H9 (cell line): ENCODE data around the gene MPP1. TPM values are rescaled to one million over a fixed set of nuclear protein-coding genes. Genes with fewer than 3 reads are reported as not detected.

Experiments used
- DNase-seq: peaks from one replicate; pipeline ENCODE4 v3.0.0-alpha.2; 2017
- H2AFZ ChIP-seq: one replicate; pipeline ENCODE4 v1.6.1; 2013; ENCODE audit warnings: mild to moderate bottlenecking, low read length, control low read depth, moderate library complexity
- H2AK5ac ChIP-seq: 2 replicates; pipeline ENCODE4 v1.6.1; 2013; ENCODE audit warnings: low read length, control low read depth, mixed read lengths; ENCODE audit not compliant: insufficient read length
- H2BK120ac ChIP-seq: one replicate; pipeline ENCODE4 v1.6.1; 2013; ENCODE audit warnings: low read depth, mild to moderate bottlenecking, low read length, control low read depth, inconsistent platforms; ENCODE audit not compliant: poor library complexity, severe bottlenecking
- H2BK12ac ChIP-seq: 2 replicates; pipeline ENCODE4 v1.6.1; 2013; ENCODE audit warnings: low read length, control low read depth, mixed read lengths, low read depth; ENCODE audit not compliant: insufficient read length
- H2BK15ac ChIP-seq: 2 replicates; pipeline ENCODE4 v1.6.1; 2013; ENCODE audit warnings: low read depth, low read length, control low read depth
- H2BK20ac ChIP-seq: one replicate; pipeline ENCODE4 v1.6.1; 2013; ENCODE audit warnings: low read depth, mild to moderate bottlenecking, low read length, control low read depth, inconsistent platforms; ENCODE audit not compliant: poor library complexity, severe bottlenecking
- H2BK5ac ChIP-seq: 2 replicates; pipeline ENCODE4 v1.6.1; 2013; ENCODE audit warnings: low read length, control low read depth, mixed read lengths; ENCODE audit not compliant: insufficient read length
- H3K14ac ChIP-seq: 2 replicates; pipeline ENCODE4 v1.6.1; 2013; ENCODE audit warnings: low read length, control low read depth; ENCODE audit not compliant: insufficient read depth
- H3K18ac ChIP-seq: 2 replicates; pipeline ENCODE4 v1.6.1; 2013; ENCODE audit warnings: low read depth, mild to moderate bottlenecking, mixed read lengths, low read length, control low read depth; ENCODE audit not compliant: insufficient read length
- H3K23ac ChIP-seq: 2 replicates; pipeline ENCODE4 v1.6.1; 2013; ENCODE audit warnings: low read length, control low read depth, mixed read lengths, low read depth; ENCODE audit not compliant: insufficient read length
- H3K23me2 ChIP-seq: 2 replicates; pipeline ENCODE4 v1.6.1; 2013; ENCODE audit warnings: low read depth, mild to moderate bottlenecking, mixed read lengths, low read length, control low read depth; ENCODE audit not compliant: insufficient read length, poor library complexity, severe bottlenecking
- H3K27ac ChIP-seq: 2 replicates; pipeline ENCODE4 v1.5.1; 2013; ENCODE audit warnings: low read length, control low read depth, mixed read lengths, low read depth; ENCODE audit not compliant: insufficient read length
- H3K27me3 ChIP-seq: 2 replicates; pipeline ENCODE4 v1.6.1; 2013; ENCODE audit warnings: low read length, control low read depth, inconsistent platforms; ENCODE audit not compliant: insufficient read depth
- H3K4ac ChIP-seq: 2 replicates; pipeline ENCODE4 v1.6.1; 2013; ENCODE audit warnings: low read depth, mild to moderate bottlenecking, control low read depth, inconsistent platforms, low read length, moderate library complexity
- H3K4me1 ChIP-seq: 2 replicates; pipeline ENCODE4 v1.6.1; 2013; ENCODE audit warnings: low read length, control low read depth, inconsistent platforms; ENCODE audit not compliant: insufficient read depth
- H3K4me2 ChIP-seq: 2 replicates; pipeline ENCODE4 v1.6.1; 2013; ENCODE audit warnings: low read length, control low read depth, mixed read lengths; ENCODE audit not compliant: insufficient read length, insufficient read depth
- H3K56ac ChIP-seq: 2 replicates; pipeline ENCODE4 v1.6.1; 2013; ENCODE audit warnings: low read depth, mild to moderate bottlenecking, mixed read lengths, low read length, control low read depth; ENCODE audit not compliant: insufficient read length
- H3K79me1 ChIP-seq: 2 replicates; pipeline ENCODE4 v1.6.1; 2013; ENCODE audit warnings: low read depth, mild to moderate bottlenecking, moderate library complexity, low read length, control low read depth, inconsistent platforms; ENCODE audit not compliant: insufficient read depth, poor library complexity, severe bottlenecking
- H3K79me2 ChIP-seq: 2 replicates; pipeline ENCODE4 v1.6.1; 2013; ENCODE audit warnings: low read length, control low read depth, inconsistent platforms; ENCODE audit not compliant: insufficient read depth
- H3K9ac ChIP-seq: 2 replicates; pipeline ENCODE4 v1.6.1; 2013; ENCODE audit warnings: low read length, control low read depth, mixed read lengths; ENCODE audit not compliant: insufficient read length; ENCODE audit errors: extremely low read depth
- H3K9me3 ChIP-seq: one replicate; pipeline ENCODE4 v1.6.1; 2013; ENCODE audit warnings: low read depth, low read length, inconsistent platforms; ENCODE audit not compliant: control insufficient read depth
- H3T11ph ChIP-seq: one replicate; pipeline ENCODE4 v1.6.1; 2013; ENCODE audit warnings: mild to moderate bottlenecking, low read length, control low read depth, inconsistent platforms
- H4K20me1 ChIP-seq: one replicate; pipeline ENCODE4 v1.6.1; 2013; ENCODE audit not compliant: control insufficient read depth, insufficient read length, insufficient read depth
- H4K5ac ChIP-seq: 2 replicates; pipeline ENCODE4 v1.6.1; 2013; ENCODE audit warnings: low read depth, mild to moderate bottlenecking, mixed read lengths, low read length, control low read depth; ENCODE audit not compliant: insufficient read length
- H4K8ac ChIP-seq: replicated peaks from 2 replicates; pipeline ENCODE4 v1.6.1; 2013; ENCODE audit warnings: low read length, control low read depth, mixed read lengths, low read depth; ENCODE audit not compliant: insufficient read length
- H4K91ac ChIP-seq: 2 replicates; pipeline ENCODE4 v1.6.1; 2013; ENCODE audit warnings: low read depth, mild to moderate bottlenecking, moderate library complexity, mixed read lengths, low read length, control low read depth; ENCODE audit not compliant: insufficient read length
- H3K27ac Mint-ChIP-seq, 3 experiments: 2 replicates in 2 of 3; 3 replicates in 1 of 3; pipeline ENCODE4 v1.8.0; 2020 to 2021; ENCODE audit warnings: mixed read lengths in 3 of 3, mild to moderate bottlenecking in 1 of 3, moderate library complexity in 1 of 3
- H3K27me3 Mint-ChIP-seq: 2 replicates; pipeline ENCODE4 v1.8.0; 2021; ENCODE audit warnings: low read depth, mild to moderate bottlenecking, moderate library complexity, mixed read lengths
- H3K36me3 Mint-ChIP-seq, 3 experiments: 2 replicates in 2 of 3; 3 replicates in 1 of 3; pipeline ENCODE4 v1.8.0; 2020 to 2021; ENCODE audit warnings: low read depth in 3 of 3, mixed read lengths in 3 of 3; ENCODE audit not compliant: insufficient read depth in 1 of 3
- H3K4me1 Mint-ChIP-seq, 2 experiments: 2 replicates each; pipeline ENCODE4 v1.8.0; 2020; ENCODE audit warnings: mixed read lengths in 2 of 2
- H3K4me3 Mint-ChIP-seq, 2 experiments: 2 replicates in 1 of 2; 3 replicates in 1 of 2; pipeline ENCODE4 v1.8.0; 2020 to 2021; ENCODE audit warnings: mild to moderate bottlenecking in 2 of 2, mixed read lengths in 2 of 2, moderate library complexity in 1 of 2
- H3K9me3 Mint-ChIP-seq, 2 experiments: 2 replicates in 1 of 2; 3 replicates in 1 of 2; pipeline ENCODE4 v1.8.0; 2020; ENCODE audit warnings: mild to moderate bottlenecking in 2 of 2, mixed read lengths in 2 of 2, moderate library complexity in 1 of 2
- CTCF ChIP-seq: fragments of 200-600 bp; sonication (generic); conservative IDR thresholded peaks from 3 replicates; pipeline ENCODE4 v1.8.0; 2021; ENCODE audit warnings: antibody characterized with exemption, mild to moderate bottlenecking
- WGBS: extraction: QIAGEN DNeasy Blood & Tissue Kit; methylation state at CpG from one replicate; pipeline ENCODE4 v1.1.7; 2013; ENCODE audit warnings: missing lambda C conversion rate, low lambda C conversion rate, mixed read lengths; ENCODE audit not compliant: insufficient read length; ENCODE audit errors: extremely low coverage; 5-methylcytosine and 5-hydroxymethylcytosine counted together
- total RNA-seq: library from RNA; stranded (reverse); gene quantifications from 2 replicates; pipeline ENCODE4 v1.2.1, GENCODE V29; 2021

Gene MPP1
- total RNA-seq, 1 experiment from 2014 or later, result 17.9 TPM

GRCh38 chrX:154733066-154733425, 72.2 kb downstream of the MPP1 start:
- H2BK15ac ChIP-seq, result no peak overlapping the region
- no peak overlapping the region for H2AK5ac ChIP-seq
- H4K91ac ChIP-seq, result no peak overlapping the region
- H3K23me2 ChIP-seq, result no peaks in the 10 kb centered on the region
- no peak overlapping the region for H3K9ac ChIP-seq
- H3K27ac ChIP-seq, result no peak overlapping the region
- H3K23ac ChIP-seq, result no peak overlapping the region
- Mint-ChIP-seq H3K36me3 (peaks cover 0 to 2% (median 0%) of the 10 kb centered on the region in 3 experiments; a peak in 2 of 7 replicates), H3K4me1 (peaks cover 5 to 9% of the 10 kb centered on the region in 2 experiments; a peak in 2 of 4 replicates), H3K27ac (no peak overlapping the region), H3K27me3 (peaks cover 2% of the 10 kb centered on the region), H3K4me3 (no peak overlapping the region), H3K9me3 (peaks cover 78 to 84% of the 10 kb centered on the region in 2 experiments)
- no peaks in the 10 kb centered on the region for H3K79me1 ChIP-seq
- no peak overlapping the region for H2BK120ac ChIP-seq
- no peak overlapping the region for H3K18ac ChIP-seq
- no peak overlapping the region for H4K8ac ChIP-seq
- no peak overlapping the region for H3K56ac ChIP-seq
- H3K4me2 ChIP-seq, result no peak overlapping the region
- H2BK12ac ChIP-seq, result no peak overlapping the region
- no peaks in the 10 kb centered on the region for H3K79me2 ChIP-seq
- no peaks in the 10 kb centered on the region for H4K20me1 ChIP-seq
- peaks cover 69% of the 10 kb centered on the region for H3K9me3 ChIP-seq
- H2AFZ ChIP-seq, result no peak overlapping the region
- H2BK20ac ChIP-seq, result no peak overlapping the region
- no peak overlapping the region for H3K14ac ChIP-seq
- H3K4me1 ChIP-seq, result peaks cover 2% of the 10 kb centered on the region; the same call in 1 of the 2 replicates
- no peak overlapping the region for H2BK5ac ChIP-seq
- TF ChIP-seq CTCF, result no peak
- no peak overlapping the region for H3T11ph ChIP-seq
- no peaks in the 10 kb centered on the region; the same call in 1 of the 2 replicates for H3K27me3 ChIP-seq
- WGBS, result no CpG with 5 or more reads among the region's 2 CpGs
- no peak for DNase-seq
- H4K5ac ChIP-seq, result no peak overlapping the region
- no peak overlapping the region for H3K4ac ChIP-seq
